Hepatocyte (in vitro differentiated cells): ENCODE data around the gene CNNM2.

Source experiments
- CTCF ChIP-seq: fragments of 200-600 bp; sonication (generic); IDR thresholded peaks from 2 replicates; pipeline ENCODE4 v1.5.1; 2016; ENCODE audit warnings: antibody characterized with exemption, mild to moderate bottlenecking; ENCODE audit not compliant: poor library complexity
- EZH2 ChIP-seq: fragments of 200-600 bp; sonication (generic); IDR thresholded peaks from 2 replicates; pipeline ENCODE4 v1.6.1; 2016; ENCODE audit warnings: antibody characterized with exemption, mild to moderate bottlenecking, borderline replicate concordance
- EZH2phosphoT487 ChIP-seq: fragments of 200-600 bp; sonication (generic); IDR thresholded peaks from one replicate; pipeline ENCODE4 v1.6.1; 2018; ENCODE audit warnings: antibody characterized with exemption, mild to moderate bottlenecking, low read depth, moderate library complexity; ENCODE audit not compliant: unreplicated experiment, severe bottlenecking

- TF ChIP-seq EZH2, result no peak
- no peak for TF ChIP-seq CTCF
- TF ChIP-seq EZH2phosphoT487, result no peak
Measured at GRCh38 chr10:103067484-103067883, 149.4 kb downstream of the CNNM2 start.
